Measurements from ENCODE around the gene RIBC1.

DNA sequence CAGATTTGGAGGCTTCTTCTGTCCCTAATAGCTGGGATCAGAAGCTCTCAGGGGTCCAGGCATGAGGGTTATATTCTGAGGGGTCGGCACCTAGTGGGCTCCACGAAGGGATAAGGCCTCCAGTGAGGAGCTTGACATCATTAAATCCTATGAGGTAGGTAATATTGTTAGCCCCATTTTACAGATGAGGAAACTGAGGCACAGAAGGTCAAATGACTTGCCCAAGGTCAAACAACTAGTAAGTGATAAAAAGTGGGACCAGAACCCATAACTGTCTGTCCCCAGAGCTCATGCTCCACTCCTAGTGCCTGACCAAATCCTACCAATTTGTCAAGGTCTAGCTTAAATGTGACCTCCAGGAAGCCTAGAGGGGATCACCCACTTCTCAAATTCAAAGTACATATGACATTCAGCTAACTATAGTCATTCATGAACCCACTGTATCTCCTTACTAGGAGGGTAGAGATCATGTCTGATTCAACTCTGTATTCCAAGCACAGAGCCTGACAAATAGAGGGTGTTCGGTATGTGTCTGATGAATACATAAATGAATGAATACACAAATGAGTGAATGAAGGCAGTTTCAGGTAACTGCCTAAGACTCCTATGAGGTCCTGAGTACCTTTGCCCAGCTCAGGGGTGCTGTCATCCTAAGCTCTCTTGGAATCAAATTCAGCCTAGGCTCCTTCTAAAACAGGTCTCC, 43.5 kb upstream of the RIBC1 start:
- TF ChIP-seq, protein P1, sequence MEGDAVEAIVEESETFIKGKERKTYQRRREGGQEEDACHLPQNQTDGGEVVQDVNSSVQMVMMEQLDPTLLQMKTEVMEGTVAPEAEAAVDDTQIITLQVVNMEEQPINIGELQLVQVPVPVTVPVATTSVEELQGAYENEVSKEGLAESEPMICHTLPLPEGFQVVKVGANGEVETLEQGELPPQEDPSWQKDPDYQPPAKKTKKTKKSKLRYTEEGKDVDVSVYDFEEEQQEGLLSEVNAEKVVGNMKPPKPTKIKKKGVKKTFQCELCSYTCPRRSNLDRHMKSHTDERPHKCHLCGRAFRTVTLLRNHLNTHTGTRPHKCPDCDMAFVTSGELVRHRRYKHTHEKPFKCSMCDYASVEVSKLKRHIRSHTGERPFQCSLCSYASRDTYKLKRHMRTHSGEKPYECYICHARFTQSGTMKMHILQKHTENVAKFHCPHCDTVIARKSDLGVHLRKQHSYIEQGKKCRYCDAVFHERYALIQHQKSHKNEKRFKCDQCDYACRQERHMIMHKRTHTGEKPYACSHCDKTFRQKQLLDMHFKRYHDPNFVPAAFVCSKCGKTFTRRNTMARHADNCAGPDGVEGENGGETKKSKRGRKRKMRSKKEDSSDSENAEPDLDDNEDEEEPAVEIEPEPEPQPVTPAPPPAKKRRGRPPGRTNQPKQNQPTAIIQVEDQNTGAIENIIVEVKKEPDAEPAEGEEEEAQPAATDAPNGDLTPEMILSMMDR (IDR thresholded peaks at IDR 0.05) = no peak
- TF ChIP-seq POLR2A (IDR thresholded peaks at IDR 0.05) (no peak), POLR2AphosphoS5 (IDR thresholded peaks at IDR 0.05) (no peak)

All from transverse colon (tissue), 4 donors.